ENCODE measurements around the gene MBTPS1. TPM values are rescaled to one million over a fixed set of nuclear protein-coding genes. Genes with fewer than 3 reads are reported as not detected.

Gene MBTPS1
- total and polyA plus RNA-seq, 3 donors from 2014 or later, result 59.0 to 122 (median 104) TPM

DNA sequence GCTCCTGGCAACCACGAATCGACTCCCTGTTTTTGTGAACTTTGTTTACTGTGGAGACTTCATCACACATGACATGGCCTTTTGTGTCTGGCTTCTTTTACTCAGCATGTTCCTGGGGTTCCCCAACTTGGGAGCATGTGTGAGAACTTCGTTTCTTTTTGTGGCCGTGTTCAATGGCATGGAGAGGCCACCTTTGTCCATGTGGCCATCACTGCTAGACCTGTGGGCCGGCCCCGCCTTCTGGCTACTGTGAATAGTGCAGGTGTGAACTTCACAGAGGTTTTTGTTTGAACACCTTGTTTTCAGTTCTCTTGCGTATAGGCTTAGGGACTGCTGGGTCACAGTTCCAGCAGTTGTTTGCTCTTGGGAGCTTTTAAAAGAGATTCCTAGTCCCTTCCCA is 68.5 kb downstream of the MBTPS1 start:
- WGBS, 2 donors, result 80% methylated on average over 7 of the region's 7 CpGs
- Histone ChIP-seq H3K36me3 (ENCODE audit: low read depth, missing control alignments) (no peaks in the 10 kb centered on the region), H3K27me3 (no peaks in the 10 kb centered on the region), H3K4me3 (no peak overlapping the region), H3K4me1 (no peaks in the 10 kb centered on the region), H3K9me3 (no peaks in the 10 kb centered on the region), H3K27ac (no peak overlapping the region)
- intact Hi-C loops (cut with DNase I; ENCODE audit: low total_unique reads), result no loop called here
- TF ChIP-seq, protein P1, sequence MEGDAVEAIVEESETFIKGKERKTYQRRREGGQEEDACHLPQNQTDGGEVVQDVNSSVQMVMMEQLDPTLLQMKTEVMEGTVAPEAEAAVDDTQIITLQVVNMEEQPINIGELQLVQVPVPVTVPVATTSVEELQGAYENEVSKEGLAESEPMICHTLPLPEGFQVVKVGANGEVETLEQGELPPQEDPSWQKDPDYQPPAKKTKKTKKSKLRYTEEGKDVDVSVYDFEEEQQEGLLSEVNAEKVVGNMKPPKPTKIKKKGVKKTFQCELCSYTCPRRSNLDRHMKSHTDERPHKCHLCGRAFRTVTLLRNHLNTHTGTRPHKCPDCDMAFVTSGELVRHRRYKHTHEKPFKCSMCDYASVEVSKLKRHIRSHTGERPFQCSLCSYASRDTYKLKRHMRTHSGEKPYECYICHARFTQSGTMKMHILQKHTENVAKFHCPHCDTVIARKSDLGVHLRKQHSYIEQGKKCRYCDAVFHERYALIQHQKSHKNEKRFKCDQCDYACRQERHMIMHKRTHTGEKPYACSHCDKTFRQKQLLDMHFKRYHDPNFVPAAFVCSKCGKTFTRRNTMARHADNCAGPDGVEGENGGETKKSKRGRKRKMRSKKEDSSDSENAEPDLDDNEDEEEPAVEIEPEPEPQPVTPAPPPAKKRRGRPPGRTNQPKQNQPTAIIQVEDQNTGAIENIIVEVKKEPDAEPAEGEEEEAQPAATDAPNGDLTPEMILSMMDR (IDR thresholded peaks at IDR 0.05), result no peak
- TF ChIP-seq POLR2A (IDR thresholded peaks at IDR 0.05), result no peak
- DNase-seq, result no peak

DNA sequence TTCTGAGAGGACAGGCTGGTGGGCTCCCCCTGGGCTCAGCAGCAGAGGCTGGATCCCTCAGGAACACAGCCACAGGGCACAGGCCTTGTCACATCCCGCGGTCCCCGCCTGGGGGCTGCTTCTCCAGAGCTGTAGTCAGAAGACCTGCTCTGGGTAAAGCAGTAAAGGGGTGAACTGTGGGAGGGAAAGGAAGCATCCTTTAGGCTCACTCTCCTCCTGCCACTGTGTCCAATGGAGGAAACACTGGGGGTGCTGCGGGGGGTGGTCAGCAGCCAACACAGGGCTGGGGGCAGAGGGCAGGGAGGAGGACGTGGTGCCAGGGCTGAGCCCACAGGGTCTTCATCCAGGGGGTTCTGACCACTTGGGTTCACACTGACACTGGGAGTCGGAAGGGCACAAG is 69.1 kb downstream of the MBTPS1 start:
- no peak for DNase-seq
- 85 to 91% methylated on average over 3 to 6 of the region's 6 CpGs for WGBS, 2 donors
- Histone ChIP-seq H3K36me3 (ENCODE audit: low read depth, missing control alignments) (no peaks in the 10 kb centered on the region), H3K27me3 (no peaks in the 10 kb centered on the region), H3K27ac (no peak overlapping the region), H3K9me3 (no peaks in the 10 kb centered on the region), H3K4me1 (no peaks in the 10 kb centered on the region), H3K4me3 (no peak overlapping the region)
- intact Hi-C loops (cut with DNase I; ENCODE audit: low total_unique reads), result no loop called here
- TF ChIP-seq POLR2A (IDR thresholded peaks at IDR 0.05), result no peak
- TF ChIP-seq, protein P1 (IDR thresholded peaks at IDR 0.05), result no peak

DNA sequence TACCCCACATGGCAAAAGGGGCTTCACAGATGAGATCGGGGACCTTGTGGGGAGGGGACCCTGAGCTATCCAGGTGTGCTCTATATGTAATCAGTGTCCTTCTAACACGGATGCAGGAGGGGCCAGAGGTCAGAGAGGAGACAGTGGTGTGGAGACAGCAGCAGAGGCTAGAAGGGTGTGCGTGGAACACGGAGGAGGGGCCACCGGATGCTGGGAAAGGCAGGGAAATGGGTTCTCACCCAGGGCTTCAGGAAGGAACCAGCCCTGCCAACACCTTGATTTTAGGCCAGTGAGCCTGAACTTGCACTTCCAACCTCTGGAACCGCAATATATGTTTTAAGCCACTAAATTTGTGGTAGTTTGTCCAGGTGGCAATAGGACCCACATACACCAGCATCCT is 69.5 kb downstream of the MBTPS1 start:
- WGBS, 2 donors, result 86 to 89% methylated on average over 6 of the region's 6 CpGs
- Histone ChIP-seq H3K27ac (no peak overlapping the region), H3K4me1 (no peaks in the 10 kb centered on the region), H3K9me3 (no peaks in the 10 kb centered on the region), H3K4me3 (no peak overlapping the region), H3K27me3 (no peaks in the 10 kb centered on the region), H3K36me3 (ENCODE audit: low read depth, missing control alignments) (no peaks in the 10 kb centered on the region)
- TF ChIP-seq, protein P1 (IDR thresholded peaks at IDR 0.05), result no peak
- TF ChIP-seq POLR2A (IDR thresholded peaks at IDR 0.05), result no peak
- intact Hi-C loops (cut with DNase I; ENCODE audit: low total_unique reads), result no loop called here
- DNase-seq, result no peak

DNA sequence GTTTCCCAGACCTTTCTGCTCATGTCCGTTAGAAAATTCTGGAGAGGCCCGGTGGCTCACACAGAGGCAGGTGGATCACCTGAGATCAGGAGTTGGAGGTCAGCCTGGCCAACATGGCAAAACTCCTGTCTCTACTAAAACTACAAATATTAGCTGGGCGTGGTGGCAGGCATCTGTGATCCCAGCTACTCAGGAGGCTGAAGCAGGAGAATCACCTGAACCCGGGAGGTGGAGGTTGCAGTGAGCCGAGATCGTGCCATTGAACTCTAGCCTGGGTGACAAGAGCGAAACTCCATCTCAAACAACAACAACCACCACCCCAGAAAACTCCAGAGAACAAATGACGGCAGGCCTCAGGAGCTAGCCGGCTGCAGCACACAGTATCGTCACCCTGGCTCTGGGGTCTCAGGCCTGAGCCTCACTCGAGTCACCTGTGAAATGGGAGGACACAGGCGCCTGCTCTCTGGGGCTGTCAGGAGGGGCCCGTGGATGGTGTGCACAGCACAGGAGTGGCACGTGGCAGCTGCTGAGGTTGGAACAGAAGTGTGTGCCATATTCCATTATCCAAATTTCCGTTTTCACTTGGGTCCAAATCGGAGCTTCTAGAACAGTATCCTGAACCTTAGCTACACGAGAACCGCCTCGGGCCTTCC is 70.8 kb downstream of the MBTPS1 start:
- no peak for TF ChIP-seq POLR2A (IDR thresholded peaks at IDR 0.05)
- TF ChIP-seq, protein P1 (IDR thresholded peaks at IDR 0.05), result no peak
- H3K27me3 ChIP-seq, result no peaks in the 10 kb centered on the region
- H3K9me3 ChIP-seq, result no peaks in the 10 kb centered on the region
- DNase-seq, result no peak
- H3K27ac ChIP-seq, result no peak overlapping the region
- no peaks in the 10 kb centered on the region for H3K4me1 ChIP-seq
- intact Hi-C loops (cut with DNase I; ENCODE audit: low total_unique reads), result no loop called here
- H3K36me3 ChIP-seq (ENCODE audit: low read depth, missing control alignments), result no peaks in the 10 kb centered on the region
- WGBS, 2 donors, result 92 to 94% methylated on average over 19 of the region's 19 CpGs
- no peak overlapping the region for H3K4me3 ChIP-seq
